G401.6 (cell line): Measurements from ENCODE around the gene PUS7.
A peak's percentile ranks its signal among the peaks of the same experiment; 100 is the strongest.
"Not testable (repeated sequence)": the region's sequence is repeated elsewhere in the genome, so short reads cannot be mapped to it uniquely, and the experiment has no call there.

Source experiments
- FAIRE-seq: peaks from 2 replicates; lab custom pipeline; 2012; peaks lifted over from hg19 to GRCh38; lab: Jason Lieb, UNC

The PUS7 gene

GRCh38 chr7:105497016-105497415, 25.1 kb downstream of the PUS7 start:
- no peak for FAIRE-seq

- no peak for FAIRE-seq
Measured at GRCh38 chr7:105496521-105496920, 25.6 kb downstream of the PUS7 start.

DNA sequence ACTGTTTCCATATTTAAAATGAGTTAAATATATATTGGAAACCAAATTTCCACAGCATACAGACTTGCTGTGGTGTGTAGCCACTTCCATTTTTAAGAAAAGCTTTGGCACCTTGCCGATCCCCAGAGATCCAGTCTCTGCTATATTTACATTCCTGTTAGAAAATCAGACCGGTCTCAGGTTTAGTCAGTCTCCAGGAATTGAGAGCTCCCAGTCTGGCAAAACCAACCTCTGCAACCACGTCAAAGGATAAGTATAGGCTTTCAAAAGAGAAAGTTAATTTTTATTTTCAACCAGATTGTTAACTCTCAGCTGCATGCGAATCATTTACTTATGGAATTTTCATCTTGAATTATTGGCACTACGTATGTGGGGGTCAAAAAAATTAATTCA, 28.2 kb downstream of the PUS7 start:
- no peak for FAIRE-seq

- no peak for FAIRE-seq
Measured at GRCh38 chr7:105493196-105493922, 28.7 kb downstream of the PUS7 start.

- no peak for FAIRE-seq
Measured at GRCh38 chr7:105489409-105489808, 32.7 kb downstream of the PUS7 start.

DNA sequence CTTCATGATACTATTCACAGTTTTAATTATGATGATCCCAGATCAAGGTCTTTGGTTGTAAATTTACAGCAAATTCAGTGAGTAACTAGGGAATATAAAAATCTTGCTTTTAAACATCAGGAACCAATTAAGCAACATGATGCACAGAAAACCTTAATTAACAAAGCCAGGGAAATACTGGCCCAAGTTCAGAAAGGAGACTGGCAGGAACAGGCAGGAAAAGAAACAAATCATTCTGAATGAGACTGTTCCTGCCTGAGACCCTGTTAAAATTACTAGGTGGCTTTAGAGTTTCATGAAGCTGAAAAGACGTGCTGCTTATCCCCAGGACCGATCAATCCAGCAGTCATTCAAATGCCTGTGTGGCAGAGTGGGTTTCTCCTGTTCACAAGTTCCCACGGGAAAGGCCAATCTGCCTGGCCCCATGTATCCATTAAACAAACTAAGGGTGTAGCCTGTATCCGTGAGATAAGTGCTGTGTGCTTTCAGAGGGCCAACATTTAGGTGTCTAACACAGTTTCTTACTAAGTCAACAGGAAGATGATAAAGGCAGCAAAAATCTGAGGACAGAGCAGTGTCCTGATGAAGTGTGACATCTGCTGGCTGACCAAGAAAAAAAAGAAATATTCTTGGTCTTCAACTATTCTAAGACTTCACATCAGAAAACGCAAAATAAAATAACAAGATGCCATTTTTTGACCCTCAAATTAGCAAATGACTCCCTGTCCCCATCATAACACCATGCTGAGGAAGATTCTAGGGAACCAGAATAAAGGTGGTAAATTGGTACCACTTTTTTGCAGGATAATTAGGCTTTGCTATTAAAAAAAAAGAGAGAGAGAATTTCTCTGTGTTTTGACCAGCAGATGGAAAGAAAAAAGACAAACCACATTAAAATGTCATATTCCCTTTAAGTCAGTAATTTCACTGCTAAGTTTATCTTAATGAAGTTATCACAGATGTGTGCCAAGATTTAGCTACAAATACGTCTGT, 34.2 kb downstream of the PUS7 start:
- no peak for FAIRE-seq

DNA sequence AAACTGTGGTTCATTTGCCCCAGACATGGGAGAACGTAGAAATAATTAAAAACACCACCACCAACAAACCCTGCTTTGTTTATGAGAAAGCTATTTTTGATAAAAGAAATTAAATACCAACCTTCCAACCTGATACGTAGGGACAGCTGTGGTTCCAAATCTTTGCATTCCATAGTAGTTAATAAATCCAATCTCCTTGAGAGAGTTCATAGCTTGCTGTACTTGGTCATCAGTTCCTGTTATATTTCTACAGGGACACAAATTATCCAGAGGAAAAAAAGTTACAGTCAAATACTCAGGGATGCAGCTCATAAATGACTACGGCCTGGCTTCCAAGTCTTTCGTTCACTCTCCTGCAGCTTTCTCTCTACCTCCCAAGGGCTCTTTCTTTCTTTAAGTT, 41.1 kb downstream of the PUS7 start:
- no peak for FAIRE-seq

DNA sequence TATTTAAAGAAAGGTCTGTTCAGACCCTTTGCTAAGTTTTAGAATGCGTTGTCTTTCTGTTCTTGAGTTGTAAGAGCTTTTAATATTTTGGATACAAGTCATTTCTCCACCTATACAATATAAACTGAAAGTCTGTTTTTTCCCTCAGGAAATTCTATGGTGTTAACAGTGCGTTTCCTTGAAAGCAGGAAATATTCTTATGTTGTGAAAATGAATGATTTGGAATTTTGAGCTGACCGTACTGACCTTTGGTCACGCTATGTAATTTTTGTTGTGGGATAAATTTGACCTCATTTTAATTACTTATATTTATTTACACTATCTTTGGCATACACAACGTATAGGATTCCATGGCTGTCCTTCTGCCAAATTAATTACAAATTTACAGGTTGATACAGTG, 43.5 kb downstream of the PUS7 start:
- FAIRE-seq, result no peak

DNA sequence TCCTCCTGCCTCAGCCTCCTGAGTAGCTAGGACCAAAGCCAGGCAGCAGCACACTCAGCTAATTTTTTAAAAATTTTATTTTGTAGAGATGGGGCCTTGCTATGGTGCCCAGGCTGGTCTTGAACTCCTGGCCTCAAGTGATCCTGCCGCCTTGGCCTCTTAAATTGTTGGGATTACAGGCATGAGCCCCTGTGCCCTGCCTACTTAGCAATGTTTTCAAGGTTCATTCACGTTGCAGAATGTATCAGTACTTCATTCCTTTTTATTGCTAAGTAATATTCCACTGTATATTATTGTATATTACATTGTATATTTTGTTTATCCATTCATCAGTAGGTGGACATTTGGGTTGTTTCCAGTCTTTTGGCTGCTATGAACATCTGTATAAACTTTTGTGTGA, 44.2 kb downstream of the PUS7 start:
- no peak for FAIRE-seq

DNA sequence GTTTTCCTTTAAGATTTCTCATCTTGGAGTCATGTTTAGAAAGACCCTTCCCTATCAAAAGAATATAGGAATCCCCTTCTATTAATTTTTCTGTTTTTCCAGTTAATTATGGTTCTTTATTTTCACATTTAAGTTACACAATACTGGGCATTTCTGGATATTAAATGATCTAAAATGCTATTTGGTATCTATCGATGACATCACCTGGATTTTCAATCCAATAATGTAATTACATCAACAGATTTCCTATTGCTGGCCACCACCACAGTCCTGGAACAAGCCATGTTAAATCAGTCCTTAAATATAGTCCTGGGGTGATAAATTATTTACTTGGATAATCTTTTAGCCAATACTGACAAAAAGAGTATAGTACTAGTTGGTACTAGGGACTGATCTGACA, 48.0 kb downstream of the PUS7 start:
- no peak for FAIRE-seq

DNA sequence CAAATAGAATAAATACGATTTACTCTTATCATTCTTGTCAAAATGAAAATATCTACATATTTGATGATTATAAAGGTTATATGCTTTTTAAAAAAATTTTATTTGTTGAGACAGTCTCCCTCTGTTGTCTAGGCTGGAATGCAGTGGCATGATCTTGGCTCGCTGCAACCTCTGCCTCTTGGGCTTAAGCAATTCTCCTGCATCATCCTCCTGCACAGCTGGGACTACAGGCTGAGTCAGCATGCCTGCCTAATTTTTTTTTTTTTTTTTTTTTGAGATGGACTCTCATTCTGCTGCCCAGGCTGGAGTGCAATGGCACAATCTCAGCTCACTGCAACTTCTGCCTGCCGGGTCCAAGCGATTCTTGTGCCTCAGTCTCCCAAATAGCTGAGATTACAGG, 48.9 kb downstream of the PUS7 start:
- no peak for FAIRE-seq

- no peak for FAIRE-seq
Measured at GRCh38 chr7:105470846-105471245, 51.2 kb downstream of the PUS7 start.

DNA sequence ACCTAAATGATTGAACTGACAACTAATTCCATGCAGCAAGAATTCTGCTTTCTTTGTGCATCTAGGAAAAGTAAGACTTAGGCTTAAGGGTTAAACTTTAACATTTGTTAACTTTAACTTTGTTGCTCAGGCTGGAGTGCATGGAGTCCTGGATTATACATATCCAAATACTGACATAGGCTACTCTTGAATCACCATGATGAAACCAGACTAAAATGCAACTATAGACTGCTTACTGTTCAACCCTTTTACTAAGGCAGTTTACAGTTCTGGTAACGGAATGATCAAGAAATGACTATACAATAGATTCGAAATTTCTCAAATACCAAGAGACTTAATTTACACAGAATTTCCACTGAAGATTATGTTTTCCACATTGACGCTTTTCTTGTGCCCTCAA, 52.0 kb downstream of the PUS7 start:
- no peak for FAIRE-seq

DNA sequence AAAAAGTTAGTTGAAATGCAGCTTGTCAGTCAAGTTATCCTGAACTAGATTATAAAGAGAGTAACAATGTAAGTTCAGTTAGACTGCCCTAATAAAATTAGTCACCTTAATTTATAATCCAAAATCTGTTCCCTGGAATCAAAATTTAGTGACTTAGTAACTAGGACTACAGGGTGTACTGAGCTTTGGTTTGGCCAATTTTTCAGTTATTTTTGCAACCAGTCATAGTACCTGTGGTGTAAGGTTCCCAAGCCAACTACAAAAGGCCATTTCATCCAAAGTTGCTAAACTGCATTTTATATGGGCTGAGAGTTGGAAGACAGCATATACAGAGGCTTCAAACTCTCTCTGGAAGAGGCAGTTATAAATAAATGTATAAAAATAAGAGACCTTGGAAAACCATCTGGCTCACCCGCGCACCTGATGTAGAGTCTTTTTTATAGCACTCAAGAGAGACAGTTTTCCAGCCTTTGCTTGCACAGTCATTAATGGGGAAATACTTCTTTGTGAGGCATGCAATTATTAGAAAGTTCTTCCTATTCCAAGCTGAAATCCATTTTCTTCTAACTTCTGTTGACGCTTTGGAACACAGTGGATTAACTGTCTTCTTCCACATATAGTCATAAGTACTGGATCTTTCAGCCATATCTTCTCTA, 59.2 kb downstream of the PUS7 start:
- FAIRE-seq, result no peak

DNA sequence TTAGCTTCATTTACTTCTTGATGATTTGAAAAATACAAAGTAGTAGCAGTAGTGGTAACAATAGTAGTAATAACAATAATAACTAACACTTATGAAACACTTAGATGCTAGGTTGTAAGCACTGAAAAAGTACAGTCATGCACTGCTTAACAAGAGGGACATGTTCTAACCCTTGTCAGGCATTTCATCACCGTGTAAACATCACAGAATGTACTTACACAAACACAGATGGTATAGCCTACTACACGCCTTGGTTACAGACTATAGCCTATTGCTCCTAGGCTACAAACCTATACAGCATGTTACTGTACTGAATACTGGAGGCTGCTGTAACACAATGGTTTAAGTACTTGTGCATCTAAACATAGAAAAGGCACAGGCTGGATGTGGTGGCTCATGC, 60.6 kb downstream of the PUS7 start:
- no peak for FAIRE-seq

- FAIRE-seq, result no peak
Measured at GRCh38 chr7:105457619-105458225, 64.3 kb downstream of the PUS7 start.

DNA sequence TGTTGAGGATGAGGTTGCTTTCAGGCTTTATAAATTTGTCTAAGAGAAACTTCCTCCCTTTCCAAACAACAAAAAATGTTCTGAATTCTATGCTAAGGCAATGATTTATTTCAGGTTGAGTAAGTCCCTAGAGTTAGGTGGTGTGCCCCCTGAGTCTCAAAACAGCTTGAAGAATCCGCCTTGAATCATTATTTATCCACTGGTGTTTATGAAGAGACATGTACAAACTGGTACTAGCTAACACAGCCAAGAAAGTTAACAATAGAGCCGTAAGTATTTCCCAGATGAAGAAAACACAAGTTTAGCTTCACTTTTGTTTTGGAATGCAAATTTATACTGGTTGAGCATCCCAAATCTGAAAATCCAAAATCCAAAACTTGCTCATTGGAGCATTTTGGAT, 67.2 kb downstream of the PUS7 start:
- no peak for FAIRE-seq

DNA sequence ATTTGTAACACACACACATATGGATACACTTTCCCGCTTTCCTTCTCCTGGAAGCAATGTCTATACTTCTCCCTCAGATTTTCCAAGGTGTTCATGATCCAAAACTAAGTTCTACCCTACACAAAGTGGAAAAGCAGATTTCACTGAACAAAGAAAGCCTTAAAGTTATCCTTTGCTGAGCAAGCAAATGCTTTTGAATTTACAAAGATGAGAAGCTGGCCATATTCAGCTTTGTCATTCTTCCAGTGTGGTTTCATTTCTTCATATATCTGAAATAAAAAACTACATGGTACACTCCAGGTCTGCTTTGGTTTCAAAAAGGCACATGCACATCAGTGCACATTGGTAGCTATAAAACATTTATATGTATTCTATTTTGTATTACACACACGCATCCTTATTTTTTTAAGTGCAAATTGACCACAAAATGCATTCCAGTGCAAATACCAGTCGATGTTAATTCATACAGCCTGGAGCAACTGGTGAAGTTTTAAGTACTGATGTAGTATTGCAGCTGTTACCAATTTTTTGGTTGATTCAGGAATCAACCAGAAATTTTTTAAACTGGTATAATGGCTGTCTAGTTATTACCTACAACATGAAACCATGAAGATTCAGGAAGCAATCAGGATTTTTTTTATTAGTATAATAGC, 67.8 kb downstream of the PUS7 start:
- peak; percentile 11 for FAIRE-seq

- no peak for FAIRE-seq
Measured at GRCh38 chr7:105452085-105452484, 70.0 kb downstream of the PUS7 start.

DNA sequence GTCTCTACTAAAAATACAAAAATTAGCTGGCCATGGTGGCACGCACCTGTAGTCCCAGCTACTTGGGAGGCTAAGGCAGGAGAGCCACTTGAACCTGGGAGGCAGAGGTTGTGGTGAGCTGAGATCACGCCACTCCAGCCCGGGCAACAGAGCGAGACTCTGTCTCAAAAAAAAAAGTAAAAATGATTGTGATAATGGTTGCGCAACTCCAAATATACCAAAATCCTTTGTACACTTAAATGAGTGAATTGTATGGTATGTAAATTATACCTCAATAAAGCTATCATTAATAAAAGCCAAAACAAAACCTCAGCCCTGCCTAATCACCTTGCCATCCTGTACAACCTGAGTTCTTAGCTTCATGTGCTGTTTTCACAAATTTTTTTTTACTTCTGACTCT, 71.2 kb downstream of the PUS7 start:
- FAIRE-seq, result not testable (repeated sequence)

GRCh38 chr7:105450177-105450861, 71.8 kb downstream of the PUS7 start:
- FAIRE-seq, result no peak
